Tongue (tissue), 2 donors: Measurements from ENCODE around the gene ZNF488. TPM values are rescaled to one million over a fixed set of nuclear protein-coding genes. Genes with fewer than 3 reads are reported as not detected.

Experiments used
- DNase-seq: peaks from one replicate; pipeline ENCODE4 v3.0.0-alpha.2; 2015
- total RNA-seq: library from RNA; depleted of rRNA; stranded (reverse); fragments of >200 nt; gene quantifications from one replicate; pipeline ENCODE4 v1.2.3, GENCODE V29; 2014

Gene ZNF488
- total RNA-seq, 1 donor from 2014 or later = 1.4 TPM

DNA sequence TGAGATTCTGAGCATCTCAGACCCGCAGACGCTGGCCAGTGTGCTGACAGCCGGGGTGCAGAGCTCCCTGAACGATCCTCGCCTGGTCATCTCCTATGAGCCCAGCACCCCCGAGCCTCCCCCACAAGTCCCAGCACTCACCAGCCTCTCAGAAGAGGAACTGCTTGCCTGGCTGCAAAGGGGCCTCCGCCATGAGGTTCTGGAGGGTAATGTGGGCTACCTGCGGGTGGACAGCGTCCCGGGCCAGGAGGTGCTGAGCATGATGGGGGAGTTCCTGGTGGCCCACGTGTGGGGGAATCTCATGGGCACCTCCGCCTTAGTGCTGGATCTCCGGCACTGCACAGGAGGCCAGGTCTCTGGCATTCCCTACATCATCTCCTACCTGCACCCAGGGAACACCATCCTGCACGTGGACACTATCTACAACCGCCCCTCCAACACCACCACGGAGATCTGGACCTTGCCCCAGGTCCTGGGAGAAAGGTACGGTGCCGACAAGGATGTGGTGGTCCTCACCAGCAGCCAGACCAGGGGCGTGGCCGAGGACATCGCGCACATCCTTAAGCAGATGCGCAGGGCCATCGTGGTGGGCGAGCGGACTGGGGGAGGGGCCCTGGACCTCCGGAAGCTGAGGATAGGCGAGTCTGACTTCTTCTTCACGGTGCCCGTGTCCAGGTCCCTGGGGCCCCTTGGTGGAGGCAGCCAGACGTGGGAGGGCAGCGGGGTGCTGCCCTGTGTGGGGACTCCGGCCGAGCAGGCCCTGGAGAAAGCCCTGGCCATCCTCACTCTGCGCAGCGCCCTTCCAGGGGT, 35.2 kb downstream of the ZNF488 start:
- DNase-seq = no peak

DNA sequence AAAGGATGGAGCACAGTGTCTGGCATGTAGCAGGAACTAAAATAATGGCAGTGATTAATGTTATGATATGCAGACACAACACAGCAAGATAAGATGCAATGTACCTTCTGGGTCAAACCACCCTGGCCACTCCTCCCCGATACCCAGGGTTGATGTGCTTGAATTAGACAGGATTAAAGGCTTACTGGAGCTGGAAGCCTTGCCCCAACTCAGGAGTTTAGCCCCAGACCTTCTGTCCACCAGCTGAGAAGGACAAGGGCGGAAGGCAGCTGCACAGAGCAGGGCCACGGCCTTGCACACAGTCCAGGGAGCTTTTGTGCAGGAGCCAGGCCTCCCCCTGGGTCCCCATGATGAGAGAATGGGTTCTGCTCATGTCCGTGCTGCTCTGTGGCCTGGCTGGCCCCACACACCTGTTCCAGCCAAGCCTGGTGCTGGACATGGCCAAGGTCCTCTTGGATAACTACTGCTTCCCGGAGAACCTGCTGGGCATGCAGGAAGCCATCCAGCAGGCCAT, 35.9 kb downstream of the ZNF488 start, which contains the start of gene RBP3:
TSS of gene RBP3 (plus strand) at position 226 of the 514 bp plus-strand sequence. CDS start at position 348, 122 bp downstream.
- no peak for DNase-seq

DNA sequence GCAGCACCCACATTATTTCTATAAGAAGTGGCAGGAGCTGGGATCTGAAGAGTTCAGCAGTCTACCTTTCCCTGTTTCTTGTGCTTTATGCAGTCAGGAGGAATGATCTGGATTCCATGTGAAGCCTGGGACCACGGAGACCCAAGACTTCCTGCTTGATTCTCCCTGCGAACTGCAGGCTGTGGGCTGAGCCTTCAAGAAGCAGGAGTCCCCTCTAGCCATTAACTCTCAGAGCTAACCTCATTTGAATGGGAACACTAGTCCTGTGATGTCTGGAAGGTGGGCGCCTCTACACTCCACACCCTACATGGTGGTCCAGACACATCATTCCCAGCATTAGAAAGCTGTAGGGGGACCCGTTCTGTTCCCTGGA, 36.8 kb downstream of the ZNF488 start:
- DNase-seq = no peak

DNA sequence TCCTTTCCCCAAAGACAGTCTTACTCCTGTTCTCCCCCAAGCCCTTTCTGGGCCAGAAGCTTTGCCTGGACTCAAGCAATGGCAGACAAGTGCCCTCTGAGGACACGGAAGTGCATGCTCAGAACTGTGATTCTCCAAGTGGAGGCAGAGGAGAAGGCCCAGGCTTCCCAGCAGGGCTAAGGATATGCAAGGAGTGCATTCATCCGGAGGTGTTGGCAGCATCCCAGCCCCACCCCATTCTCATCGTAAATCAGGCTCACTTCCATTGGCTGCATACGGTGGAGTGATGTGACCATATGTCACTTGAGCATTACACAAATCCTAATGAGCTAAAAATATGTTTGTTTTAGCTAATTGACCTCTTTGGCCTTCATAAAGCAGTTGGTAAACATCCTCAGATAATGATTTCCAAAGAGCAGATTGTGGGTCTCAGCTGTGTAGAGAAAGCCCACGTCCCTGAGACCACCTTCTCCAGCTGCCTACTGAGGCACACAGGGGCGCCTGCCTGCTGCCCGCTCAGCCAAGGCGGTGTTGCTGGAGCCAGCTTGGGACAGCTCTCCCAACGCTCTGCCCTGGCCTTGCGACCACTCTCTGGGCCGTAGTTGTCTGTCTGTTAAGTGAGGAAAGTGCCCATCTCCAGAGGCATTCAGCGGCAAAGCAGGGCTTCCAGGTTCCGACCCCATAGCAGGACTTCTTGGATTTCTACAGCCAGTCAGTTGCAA, 37.4 kb downstream of the ZNF488 start:
- peak; percentile 35 for DNase-seq

DNA sequence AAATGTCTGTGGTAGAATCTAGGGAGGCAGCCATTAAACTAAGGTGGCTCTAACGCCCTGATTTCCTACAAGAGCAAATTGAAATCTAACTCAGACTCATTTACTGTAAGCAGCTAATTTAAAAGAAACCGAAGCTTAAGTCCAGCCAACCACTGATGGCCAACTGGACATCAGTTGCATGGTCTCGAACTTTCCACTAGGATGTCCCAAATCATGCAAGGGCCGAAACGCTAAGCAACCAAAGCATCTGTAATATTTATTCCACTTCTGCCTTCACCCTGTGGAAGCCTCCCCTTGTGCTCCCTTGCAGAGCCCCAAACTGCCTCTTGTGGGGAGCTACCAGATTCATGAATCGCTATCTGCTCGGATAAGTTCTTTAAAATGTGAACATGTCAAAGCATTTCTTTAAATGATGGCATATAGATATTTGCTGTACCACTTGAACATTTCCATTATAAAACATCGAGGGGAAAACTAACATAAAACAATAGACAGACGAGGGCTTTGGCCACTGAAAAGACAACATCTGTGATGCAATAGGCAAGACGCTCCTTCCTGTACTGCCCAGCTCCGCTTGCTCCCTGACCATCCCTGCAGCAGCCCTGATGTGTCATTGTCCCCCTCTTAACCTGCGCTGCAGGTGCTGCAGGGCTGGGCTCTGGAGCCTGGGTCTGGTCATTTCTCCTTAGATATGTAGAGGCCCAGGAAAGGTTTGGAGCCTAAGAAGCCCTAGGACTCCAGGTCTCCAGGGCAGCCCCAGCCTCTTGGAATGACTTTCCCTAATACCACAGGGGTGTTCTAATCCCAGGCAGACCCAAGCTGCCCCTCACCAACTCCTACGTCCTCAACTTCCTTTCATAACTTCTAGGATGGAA, 38.9 kb downstream of the ZNF488 start:
- DNase-seq = no peak

DNA sequence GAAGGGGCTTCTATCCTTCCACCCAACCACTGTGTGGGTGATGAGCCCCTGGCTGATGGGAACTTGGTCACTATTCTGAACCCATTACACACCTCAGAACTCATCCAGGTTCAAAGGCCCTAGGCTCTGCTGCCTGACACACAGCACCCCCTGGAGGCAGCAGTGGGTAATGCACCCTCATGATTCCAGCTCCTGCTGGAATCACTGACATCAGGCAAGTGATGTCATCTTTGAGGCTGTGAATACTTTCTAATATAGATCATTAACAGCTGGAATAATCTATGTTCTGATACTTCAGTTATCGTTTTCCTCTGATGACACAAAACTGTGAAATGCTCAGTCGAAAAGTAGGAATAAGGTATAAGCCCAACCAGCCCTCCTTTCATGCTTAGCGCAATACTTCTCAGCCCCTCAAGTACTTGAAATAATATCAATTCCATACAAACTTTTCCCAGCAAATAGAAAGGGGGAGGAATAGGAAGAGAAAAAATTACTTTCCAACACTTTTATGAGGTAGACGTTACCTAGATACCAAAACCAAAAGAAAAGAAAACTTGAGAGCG, 43.4 kb downstream of the ZNF488 start:
- DNase-seq = peak; percentile 76

DNA sequence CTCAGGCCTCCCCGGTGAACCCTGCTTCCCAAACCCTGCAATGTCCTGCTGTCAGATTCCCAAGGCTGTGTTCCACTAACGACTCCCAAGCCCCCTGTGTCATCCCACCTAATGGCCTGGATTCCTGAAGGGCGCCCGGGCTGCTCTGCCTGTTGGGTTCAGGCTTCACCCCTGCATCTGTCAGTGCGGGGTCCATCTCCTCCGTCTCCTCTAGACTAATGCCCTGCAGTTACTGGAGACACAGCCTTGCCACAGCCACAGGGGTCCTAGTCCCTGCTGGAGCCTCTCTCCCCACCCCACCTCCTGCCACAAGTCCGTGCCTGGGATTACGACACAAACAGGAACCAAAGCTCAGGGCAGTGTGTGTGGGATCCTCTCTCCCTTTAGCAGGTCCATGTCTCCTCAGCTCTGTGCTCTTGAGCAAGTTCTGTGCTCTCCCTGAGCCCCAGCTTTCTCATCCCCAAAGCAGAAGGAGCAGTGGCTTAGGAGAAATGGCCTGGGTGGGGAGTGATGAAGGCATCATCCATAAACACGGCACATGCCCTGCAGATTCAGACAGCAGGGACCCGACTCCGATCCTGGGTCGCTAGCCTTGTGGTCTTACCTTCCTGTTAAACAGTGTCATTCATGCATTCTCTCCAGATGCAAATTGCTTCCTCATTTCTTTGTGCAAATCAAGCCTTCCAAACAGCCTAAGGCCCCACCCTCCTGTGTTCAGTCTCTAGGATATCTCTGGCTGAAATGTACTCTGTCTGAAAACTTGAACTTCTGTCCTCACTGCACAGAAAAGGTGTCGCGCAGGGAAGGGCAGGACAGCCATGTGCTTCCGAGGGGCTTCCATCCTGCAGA, 44.1 kb downstream of the ZNF488 start:
- DNase-seq = peak; percentile 8

DNA sequence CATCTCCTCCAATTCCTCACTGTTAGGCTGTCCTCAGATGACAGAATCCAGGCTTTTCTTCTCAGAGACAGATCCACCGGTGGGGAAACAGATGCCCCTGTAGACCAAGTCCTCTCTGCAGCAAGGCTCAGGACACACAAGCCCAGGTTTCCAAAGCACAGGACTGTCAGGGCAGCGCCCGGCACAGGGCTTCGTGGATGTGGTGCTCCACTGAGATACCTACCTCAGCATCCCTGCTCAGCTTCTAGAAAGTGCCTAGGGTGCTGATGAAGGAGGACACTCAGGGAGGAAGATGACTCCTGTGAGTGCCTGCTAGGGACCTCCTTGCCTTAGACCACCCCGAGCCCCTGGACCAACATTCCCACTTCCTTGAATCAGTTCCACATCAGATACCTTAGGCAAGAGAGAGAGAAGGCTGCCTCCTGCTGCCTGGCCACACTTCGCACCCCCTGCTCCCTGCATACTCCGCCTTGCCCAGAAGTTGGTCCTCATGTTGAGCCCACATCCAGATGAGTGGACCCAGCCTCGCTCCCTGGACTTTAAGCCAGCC, 44.8 kb downstream of the ZNF488 start:
- DNase-seq = no peak

DNA sequence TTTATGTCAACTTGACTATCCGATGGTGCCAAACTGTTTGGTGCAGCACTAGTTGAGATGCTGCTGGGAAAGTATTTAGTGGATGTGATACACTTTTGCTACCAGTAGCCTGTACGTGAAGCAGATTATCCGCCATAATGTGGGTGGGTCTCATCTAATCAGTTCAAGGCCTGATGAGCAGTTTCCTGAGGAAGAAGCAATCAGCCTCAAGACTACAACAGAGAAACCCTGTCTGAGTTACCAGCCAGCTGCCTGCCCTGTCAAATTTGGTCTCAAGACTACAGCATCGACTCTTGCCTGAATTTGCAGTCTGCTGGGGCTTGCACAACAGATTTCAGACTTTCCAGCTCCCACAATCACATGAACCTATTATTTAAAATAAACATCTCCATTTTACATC, 46.8 kb downstream of the ZNF488 start:
- no peak for DNase-seq

DNA sequence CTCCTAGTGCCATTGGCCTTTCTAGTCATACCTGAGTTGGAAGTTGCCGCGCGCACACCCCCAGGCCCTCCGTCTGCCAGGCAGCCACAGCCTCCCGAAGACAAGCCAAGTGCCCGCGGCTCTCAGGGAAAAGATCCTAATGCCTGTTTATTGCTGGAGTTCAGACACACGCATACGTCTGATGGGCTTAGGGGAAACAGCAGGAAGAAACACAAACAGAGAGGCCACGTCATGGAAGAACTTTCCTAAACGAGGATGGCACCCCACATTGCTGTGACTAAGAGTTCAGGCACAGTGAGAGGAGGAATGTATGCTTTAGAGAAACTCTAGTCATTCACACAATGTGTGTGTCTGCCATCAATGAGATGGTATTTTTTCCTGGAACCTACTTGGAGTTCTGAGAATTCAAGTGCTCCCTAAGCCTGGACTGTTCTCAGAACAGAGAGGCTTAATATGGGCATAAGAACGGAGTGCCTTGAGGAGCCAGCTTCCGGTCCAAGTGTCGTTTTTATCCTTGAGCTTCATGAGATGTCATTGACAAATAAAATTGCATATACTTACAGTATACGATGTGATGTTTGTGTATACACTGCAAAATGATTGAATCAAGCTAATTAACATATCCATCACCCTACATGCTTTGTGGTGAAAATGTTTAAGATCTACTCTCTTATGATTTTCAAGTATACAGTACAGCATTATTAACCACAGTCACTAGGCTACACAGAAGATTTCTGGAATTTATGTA, 47.5 kb downstream of the ZNF488 start:
- DNase-seq = no peak

DNA sequence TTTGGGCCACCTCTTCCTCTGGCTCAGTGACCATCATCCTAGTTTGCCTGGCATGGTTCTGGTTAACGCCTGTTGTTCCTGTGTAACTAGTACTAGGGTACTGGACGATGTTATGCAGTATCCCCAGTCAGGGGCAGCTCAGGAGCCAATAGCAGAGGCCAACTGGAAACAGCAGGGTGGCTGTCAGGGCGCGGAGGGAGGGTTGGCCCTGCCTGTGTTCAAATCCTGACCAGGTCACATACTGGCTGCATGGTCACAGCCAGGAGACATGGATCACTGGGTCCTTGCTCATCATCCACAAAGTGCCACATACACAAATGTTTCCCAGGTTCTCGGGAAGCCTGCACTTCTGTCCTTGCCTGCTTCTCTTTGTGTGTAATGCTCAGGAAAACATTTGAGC, 48.2 kb downstream of the ZNF488 start:
- no peak for DNase-seq

DNA sequence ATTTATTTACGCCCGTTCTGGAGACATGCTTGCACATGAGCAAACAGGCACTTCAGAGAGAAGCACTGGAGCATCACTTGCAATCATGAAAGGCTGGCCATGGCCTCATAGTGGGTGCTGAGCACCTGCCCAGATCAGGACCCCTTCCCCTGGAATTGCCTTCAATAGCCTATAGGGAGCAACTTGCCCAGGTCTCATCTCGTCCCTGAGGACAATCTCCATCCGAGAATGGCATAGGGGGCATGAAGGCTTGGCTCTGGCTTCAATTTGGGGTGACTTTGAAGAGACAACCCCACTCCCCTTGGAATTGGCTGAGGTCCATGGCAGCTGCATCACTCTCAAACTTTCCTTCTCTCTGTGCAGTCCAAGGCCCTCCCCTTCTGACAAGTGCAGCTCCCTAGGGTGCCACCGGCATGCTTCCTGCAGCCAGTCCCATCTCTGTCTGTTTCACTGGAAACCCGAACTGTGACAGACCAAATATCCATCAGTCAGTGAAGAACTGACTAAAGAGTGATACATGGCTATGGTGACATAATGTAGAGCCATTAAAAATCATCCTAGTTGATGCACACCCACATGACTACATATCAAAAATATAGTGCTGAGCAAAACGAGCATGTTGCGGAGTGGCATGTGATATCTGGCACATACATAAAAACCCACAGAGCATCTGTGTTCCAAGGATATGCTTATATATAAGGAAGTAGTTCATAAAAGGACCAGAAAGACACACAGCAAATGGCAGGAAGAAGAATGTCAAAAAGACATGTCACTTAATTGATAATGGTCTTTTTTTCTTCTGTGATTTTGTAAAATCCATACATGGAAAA, 49.4 kb downstream of the ZNF488 start:
- no peak for DNase-seq

DNA sequence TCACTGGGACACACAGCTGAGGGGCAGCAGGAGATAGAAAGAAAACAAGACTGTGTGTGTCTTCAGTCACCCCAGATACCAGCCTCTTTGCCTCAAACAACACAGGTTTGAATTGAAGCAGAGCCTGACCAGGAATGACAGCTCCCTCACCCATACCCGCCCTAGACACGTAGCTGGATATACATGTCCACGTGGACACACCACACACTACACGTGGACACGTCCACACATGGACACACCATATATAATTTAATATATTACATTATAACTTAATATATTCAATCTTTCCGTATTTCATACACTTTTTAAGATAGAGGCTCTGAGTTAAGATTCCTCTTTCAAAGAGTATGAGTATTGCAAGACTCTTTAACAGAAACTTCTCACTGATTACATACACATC, 50.6 kb downstream of the ZNF488 start:
- no peak for DNase-seq

DNA sequence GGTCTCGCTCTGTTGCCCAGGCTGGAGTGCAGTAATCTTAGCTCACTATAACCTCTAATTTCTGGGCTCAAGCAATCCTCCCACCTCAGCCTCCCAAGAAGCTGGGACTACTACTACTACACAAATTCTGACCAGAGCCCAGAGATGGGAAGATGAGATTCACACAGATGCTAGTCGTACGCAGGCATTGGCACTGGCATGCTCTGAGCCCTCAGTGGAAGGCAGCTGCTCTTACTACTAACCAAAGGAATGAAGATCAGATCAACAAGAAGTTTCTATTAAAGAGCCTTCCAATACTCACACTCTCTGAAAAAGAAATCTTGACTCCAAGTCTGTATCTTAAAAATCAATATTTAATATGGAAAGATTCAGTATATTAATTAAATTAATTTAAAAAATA, 51.1 kb downstream of the ZNF488 start:
- DNase-seq = peak; percentile 15

DNA sequence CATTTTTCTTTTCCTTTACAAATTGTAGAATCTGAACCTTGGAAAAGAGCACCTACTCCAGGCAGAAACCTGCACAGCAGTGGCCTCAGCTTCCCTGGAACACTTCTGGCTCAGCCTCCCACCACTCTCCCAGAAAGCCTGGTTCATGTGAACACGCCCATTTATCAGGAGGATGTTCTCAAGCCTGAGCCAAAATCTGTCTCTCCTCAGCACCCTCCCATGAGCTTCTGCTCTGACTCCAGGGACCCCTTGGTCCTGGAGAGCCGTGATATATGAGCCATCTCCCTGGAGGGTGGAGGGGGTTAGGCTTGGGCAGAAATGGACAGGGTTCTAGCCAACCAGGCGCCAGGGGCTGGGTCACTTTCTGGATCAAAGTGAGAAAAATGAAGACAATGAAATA, 51.7 kb downstream of the ZNF488 start:
- DNase-seq = no peak

DNA sequence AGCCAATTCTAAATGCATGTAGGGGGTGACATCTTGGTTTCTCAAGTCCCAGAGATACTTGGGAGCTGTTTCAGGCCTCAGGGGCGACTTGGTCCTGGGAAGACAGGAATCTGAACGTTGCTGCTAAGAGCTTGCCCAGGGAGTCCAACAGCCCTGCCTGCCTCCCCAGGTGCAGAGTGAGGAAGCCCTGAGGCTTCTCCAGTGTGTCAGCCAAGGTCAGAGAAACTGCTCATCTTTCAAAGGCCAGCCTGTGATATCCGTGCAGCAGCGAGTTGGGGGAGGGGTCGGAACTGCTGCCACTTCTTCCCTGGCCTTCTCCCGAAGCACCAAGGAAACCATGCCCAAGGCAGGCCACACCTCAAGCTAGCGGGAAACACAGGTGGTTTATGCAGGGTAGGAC, 52.1 kb downstream of the ZNF488 start:
- no peak for DNase-seq

DNA sequence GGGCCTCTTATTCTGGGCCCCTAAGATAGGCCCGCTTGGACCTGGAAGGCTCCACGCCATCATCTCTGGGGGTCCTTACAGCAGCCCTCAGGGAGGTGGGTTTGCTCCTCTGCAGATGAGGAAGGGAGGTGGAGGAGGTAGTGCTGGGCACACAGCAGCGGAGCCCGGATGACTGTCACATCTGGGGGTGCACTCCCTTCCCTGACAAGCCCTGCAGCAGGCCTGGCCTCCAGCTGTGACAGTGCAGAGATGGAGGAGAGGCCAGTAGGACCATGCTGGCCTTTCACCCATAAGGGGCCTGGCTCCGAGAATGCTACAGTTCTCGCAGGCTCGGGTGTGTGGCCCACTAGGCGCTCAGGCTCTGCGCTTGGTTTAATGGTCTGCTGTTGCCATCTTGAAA, 52.6 kb downstream of the ZNF488 start:
- no peak for DNase-seq

DNA sequence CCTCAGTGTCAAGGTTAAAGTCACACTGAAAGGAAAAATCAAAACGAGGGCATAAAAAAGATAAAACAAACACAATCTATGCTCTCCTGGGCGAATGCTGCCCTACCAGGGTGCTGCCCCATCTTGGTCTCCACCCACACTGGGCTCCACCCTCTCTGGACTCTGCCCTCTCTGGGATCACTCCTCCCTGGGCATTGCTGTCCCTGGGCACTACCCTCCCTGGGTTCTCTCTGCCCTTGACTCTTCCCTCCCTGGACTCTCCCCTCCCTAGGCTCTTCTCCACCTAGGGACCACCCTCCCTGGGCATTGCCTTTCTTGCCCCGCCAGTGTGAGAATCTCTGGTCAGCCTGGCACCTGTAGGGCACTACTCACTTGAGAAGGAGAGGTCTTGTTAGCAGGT, 53.3 kb downstream of the ZNF488 start:
- no peak for DNase-seq

DNA sequence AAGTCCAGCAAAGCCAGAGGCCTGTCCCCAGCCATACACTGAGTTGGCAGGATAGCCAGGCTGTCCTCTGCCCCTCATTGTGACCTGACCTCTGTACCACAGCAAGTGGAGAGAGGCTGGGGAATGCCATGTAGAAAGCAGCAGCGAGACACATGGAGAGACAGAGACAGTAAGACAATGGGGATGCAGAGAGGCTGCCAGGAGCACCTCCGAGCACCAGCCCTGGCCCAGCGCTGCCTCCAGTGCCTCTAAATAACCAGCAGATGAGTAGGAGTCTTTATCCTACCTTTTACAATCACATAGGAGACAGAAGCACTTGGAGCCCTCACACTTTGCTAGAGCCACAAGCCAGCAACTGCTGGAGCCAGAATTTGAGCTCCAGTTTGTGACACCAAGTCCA, 53.7 kb downstream of the ZNF488 start:
- DNase-seq = no peak
